GM03348 (cell line): ENCODE measurements around the gene CFP.
A peak's percentile ranks its signal among the peaks of the same experiment; 100 is the strongest.
"Not testable (repeated sequence)": the region's sequence is repeated elsewhere in the genome, so short reads cannot be mapped to it uniquely, and the experiment has no call there.

Experiments used
- DNase-seq: peaks from one replicate; pipeline ENCODE4 v3.0.0; 2012; ENCODE audit warnings: low spot score

CFP gene

GRCh38 chrX:47629419-47630200 is at the start of gene CFP:
TSS of gene CFP (minus strand) at chrX:47629930. CDS start at chrX:47629844, 86 bp downstream.
- DNase-seq = no peak

DNA sequence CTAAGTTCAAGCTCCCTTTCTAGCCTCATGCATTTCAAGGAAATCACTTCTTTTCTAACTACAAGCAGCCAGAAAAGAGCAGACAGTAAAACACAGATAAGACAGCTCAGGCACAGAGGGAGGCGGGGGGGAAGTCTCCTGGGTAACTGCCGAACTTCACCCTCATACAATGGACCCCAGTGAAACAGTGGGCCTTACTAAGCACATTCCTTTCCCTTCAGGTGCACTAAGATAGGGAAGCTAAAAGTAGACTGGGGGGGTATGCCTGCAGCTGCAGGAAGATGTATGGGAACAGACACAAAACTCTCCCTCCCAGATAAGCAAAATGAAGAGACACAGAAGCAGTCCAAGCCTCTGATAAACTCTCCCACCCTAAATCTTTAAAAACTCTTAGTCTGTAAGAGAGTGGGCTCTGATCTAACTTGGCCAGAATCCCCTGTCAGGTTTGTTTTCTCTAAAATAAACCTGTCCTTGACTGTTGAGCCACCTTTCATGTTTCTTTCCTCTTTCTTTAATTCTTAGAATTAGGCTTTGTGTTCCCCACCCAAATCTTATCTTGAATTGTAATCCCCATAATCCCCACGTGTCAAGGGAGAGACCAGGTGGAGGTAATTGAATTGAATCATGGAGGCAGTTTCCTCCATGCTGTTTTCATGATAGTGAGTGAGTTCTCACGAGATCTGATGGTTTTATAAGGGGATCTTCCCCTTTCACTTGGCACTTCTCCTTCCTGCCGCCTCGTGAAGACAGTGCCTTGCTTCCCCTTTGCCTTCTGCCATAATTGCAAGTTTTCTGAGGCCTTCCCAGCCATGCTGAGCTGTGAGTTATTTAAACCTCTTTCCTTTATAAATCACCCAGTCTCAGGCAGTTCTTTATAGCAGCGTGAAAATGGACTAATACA is 46.5 kb upstream of the CFP start:
- DNase-seq = not testable (repeated sequence)

- no peak for DNase-seq
Observed at GRCh38 chrX:47674776-47675175, 45.0 kb upstream of the CFP start.

DNA sequence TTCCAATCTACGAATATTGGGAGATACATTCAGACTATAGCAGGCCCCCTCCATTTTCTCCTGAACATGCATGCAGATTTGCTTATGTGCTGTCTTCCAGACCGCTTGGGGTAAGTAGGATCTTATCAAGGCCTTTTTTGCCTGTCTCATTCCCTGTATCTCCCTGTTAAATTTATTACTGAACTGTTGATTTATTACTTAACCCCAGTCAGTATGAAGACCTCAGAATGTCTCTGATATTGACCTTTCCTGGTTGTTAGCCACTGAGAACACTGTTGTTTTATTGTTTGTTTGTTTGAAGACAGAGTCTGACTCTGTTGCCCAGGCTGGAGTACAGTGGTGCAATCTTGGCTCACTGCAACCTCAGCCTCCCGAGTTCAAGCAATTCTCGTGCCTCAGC is 36.1 kb upstream of the CFP start:
- not testable (repeated sequence) for DNase-seq

DNA sequence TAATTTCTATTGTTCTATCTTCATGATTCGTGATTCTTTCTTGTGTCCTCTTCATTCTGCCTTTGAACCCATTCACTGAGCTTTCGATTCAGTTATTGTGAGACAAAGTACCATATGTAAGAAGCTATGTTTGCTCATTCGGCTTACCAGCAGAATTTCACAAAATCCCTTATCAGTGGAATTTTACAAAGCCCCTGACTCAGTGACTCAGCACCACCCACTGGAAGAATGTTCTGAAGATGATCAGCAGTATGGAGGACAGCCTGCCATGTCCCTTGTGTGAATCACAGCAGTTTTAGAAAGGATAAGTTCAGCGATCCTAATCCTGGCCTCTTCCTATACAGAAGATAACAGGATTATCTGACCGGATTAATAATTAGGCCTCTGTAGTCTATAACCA is 35.0 kb upstream of the CFP start:
- no peak for DNase-seq

DNA sequence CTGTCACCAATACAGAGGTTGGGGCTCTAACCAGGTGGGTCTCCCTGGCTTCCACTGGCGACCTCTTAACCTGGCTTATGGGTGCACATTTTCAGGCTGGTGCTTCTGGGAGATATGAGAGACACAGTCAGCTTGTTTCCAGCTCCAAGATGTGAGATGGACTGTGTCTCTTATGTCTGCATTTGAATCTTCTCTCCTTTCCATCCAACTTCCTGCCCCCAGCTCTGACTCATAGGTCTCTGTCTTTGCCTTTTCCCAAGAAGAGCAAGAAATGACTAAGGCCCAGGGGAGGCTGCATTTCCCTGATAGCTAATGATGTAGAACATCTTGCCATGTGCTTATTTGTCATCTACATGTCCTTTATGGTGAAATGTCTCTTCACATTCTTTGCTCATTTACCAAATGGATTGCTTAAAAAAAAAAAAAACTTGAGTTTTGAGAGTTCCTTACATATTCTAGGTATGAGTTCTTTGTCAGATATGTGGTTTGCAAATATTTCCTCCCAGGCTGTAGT is 32.5 kb upstream of the CFP start:
- DNase-seq = peak; percentile 44

- DNase-seq = no peak
Observed at GRCh38 chrX:47661539-47661938, 31.8 kb upstream of the CFP start.

- DNase-seq = no peak
Observed at GRCh38 chrX:47659421-47659726, 29.6 kb upstream of the CFP start.

- DNase-seq = peak; percentile 86
Observed at GRCh38 chrX:47658684-47659420, 29.1 kb upstream of the CFP start, which contains the start of gene UXT. TSS of gene UXT (minus strand) at chrX:47659180. CDS start at chrX:47658927, 253 bp downstream.

DNA sequence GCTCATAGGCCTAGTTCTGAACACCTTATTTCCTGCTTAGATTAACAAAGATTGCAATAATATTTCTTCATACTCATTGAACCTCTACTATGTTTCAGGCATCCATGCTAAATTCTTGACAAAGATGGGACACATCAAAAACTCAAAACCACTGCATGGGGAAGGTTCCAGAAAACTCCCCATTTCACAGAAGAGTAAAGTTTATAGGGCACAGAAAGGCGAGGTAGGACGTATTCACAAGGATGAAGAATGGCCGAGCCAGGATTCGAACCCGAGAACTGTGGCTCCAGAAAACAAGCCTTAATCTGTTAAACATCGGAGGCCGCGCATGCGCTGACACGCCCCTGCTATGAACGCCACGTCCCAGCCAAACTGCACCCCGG is 28.6 kb upstream of the CFP start:
- DNase-seq = no peak

GRCh38 chrX:47651043-47651905 is 21.5 kb upstream of the CFP start:
- no peak for DNase-seq

- DNase-seq = peak; percentile 94
Observed at GRCh38 chrX:47650164-47651042, 20.7 kb upstream of the CFP start, which contains the start of gene ELK1. TSS of gene ELK1 (minus strand) at chrX:47650563. CDS start at chrX:47641441, 9,122 bp downstream.

GRCh38 chrX:47649781-47650163 is 20.0 kb upstream of the CFP start:
- DNase-seq = no peak

GRCh38 chrX:47649271-47649670 is 19.5 kb upstream of the CFP start:
- DNase-seq = no peak

- DNase-seq = no peak
Observed at GRCh38 chrX:47648376-47648775, 18.6 kb upstream of the CFP start.

DNA sequence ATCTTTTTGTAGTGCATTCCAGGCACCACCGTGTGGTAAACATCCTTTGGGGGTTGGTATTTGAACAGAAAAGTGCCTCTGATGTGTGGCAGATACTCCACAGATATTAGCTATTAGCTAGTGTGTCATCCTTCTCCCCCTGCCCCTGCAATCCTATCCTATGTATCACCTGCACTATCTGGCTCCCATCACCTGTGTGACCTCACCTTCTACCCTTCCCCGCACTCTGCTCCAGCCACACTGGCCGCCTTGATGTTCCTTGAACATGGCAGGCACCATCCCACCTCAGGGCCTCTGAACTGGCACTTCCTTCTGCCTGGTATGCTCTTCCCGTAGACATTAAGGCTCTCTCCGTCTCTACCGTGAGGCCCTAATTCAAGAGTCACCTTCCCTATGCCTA is 16.9 kb upstream of the CFP start:
- DNase-seq = no peak

GRCh38 chrX:47645530-47645929 is 15.8 kb upstream of the CFP start:
- DNase-seq = no peak

- peak; percentile 18 for DNase-seq
Observed at GRCh38 chrX:47644557-47645091, 14.9 kb upstream of the CFP start.

DNA sequence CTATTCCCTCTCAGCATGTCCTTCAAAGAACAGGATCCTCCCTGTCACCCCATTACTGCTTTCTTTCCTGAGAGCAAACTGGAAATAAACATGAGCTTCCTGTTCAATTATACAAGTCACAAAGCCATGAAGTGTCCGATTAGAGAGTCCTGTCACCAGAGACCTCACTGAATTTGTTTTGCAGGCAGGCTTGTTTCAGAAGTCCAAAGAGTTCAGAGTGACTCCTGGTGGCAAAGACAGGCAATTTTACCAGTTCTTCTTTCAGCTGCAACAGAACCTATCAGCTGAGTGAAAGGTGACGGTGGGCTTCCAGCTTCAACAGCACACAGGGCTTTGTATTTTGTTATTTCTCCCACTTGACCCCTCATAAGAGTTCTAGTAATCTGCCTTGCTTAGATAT is 14.2 kb upstream of the CFP start:
- DNase-seq = peak; percentile 15

- no peak for DNase-seq
Observed at GRCh38 chrX:47638816-47639215, 9.1 kb upstream of the CFP start.
